Measurements from ENCODE around the gene PSD2. TPM values are rescaled to one million over a fixed set of nuclear protein-coding genes. Genes with fewer than 3 reads are reported as not detected.
A peak's percentile ranks its signal among the peaks of the same experiment; 100 is the strongest.

PSD2 gene
- total and polyA plus RNA-seq, 2 experiments from 2014 or later = 0.08 to 0.10 TPM

DNA sequence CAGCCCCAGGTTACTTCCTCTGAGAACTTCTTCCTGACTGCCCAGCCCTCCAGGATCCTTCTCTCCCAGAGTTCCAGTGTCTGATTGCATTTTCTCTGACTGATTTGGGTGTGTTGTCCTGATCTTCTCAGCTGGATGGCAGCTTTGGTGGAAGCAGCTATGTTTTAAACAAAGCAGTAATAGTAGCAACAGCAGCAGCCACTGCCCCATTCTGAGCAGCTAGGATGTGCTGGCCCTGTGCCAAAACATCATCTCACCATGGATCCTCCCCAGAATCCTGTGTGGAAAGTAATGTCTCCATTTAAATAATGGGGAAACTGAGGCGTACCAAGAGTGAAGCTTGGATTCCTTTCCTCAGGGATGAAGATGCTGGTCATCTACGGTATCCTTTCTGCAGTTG is 46.4 kb upstream of the PSD2 start:
- ATAC-seq (no peak), DNase-seq (ENCODE audit: low spot score) (no peak)
- H3K4me3 ChIP-seq = peak overlapping the region; percentile 80; the same call in 1 of the 2 replicates
- Mint-ChIP-seq H3K27me3 (ENCODE audit: insufficient read depth, low read depth, poor library complexity) (peaks cover 83% of the 10 kb centered on the region), H3K9me3 (no peaks in the 10 kb centered on the region), H3K4me3 (peak overlapping the region; percentile 77), H3K4me1 (peaks cover 42% of the 10 kb centered on the region), H3K36me3 (ENCODE audit: low read depth) (no peaks in the 10 kb centered on the region; the same call in 2 of the 3 replicates), H3K27ac (no peak overlapping the region)
- no peaks in the 10 kb centered on the region for H3K9me2 ChIP-seq (ENCODE audit: insufficient read depth)
- H3F3A ChIP-seq (replicated peaks; ENCODE audit: low read depth) = 0 out of 2 replicates have a peak, but pooled peaks cover 8% of the 10 kb centered on the region
- no peak overlapping the region for H3K27ac ChIP-seq (ENCODE audit: low read depth)
- no peaks in the 10 kb centered on the region for H3K79me2 ChIP-seq (replicated peaks; ENCODE audit: insufficient read depth)
- no peak overlapping the region for H2AFZ ChIP-seq
- no peak for TF ChIP-seq NANOG (IDR thresholded peaks at IDR 0.05; ENCODE audit: borderline replicate concordance)
- TF ChIP-seq EZH2 (IDR thresholded peaks at IDR 0.05; ENCODE audit: low read depth, unreplicated experiment) = peak; percentile 45
- H3K36me3 ChIP-seq (ENCODE audit: insufficient read depth) = no peaks in the 10 kb centered on the region
- peaks cover 29% of the 10 kb centered on the region for H3K4me1 ChIP-seq (ENCODE audit: insufficient read depth)
- H4K20me1 ChIP-seq (replicated peaks; ENCODE audit: insufficient read depth) = no peaks in the 10 kb centered on the region
- peaks cover 84% of the 10 kb centered on the region for H3K27me3 ChIP-seq (ENCODE audit: insufficient read depth)
- peak overlapping the region; percentile 96 for H3K4me2 ChIP-seq

DNA sequence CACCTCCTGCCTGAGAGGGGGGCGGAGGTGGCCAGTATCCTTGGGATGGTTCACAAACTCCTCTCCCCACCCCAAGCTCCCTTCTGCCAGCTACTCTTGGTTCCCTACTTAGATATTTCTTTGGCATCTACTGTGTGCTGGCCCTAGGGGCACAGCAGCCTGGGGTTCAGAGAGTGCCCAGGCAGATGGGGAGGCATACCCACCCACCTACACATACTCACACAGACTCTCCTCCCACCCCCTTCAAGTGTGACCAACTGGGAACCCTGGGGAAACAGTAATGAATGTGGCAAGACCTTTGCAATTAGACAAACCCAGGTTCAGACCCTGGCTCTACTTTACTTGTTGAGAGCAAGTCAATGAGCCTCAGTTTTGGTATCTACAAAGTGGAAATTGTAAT is 44.4 kb upstream of the PSD2 start:
- peaks cover 97% of the 10 kb centered on the region for H3K27me3 ChIP-seq (ENCODE audit: insufficient read depth)
- Mint-ChIP-seq H3K4me1 (peaks cover 32% of the 10 kb centered on the region), H3K27ac (no peak overlapping the region)
- TF ChIP-seq, protein P1, sequence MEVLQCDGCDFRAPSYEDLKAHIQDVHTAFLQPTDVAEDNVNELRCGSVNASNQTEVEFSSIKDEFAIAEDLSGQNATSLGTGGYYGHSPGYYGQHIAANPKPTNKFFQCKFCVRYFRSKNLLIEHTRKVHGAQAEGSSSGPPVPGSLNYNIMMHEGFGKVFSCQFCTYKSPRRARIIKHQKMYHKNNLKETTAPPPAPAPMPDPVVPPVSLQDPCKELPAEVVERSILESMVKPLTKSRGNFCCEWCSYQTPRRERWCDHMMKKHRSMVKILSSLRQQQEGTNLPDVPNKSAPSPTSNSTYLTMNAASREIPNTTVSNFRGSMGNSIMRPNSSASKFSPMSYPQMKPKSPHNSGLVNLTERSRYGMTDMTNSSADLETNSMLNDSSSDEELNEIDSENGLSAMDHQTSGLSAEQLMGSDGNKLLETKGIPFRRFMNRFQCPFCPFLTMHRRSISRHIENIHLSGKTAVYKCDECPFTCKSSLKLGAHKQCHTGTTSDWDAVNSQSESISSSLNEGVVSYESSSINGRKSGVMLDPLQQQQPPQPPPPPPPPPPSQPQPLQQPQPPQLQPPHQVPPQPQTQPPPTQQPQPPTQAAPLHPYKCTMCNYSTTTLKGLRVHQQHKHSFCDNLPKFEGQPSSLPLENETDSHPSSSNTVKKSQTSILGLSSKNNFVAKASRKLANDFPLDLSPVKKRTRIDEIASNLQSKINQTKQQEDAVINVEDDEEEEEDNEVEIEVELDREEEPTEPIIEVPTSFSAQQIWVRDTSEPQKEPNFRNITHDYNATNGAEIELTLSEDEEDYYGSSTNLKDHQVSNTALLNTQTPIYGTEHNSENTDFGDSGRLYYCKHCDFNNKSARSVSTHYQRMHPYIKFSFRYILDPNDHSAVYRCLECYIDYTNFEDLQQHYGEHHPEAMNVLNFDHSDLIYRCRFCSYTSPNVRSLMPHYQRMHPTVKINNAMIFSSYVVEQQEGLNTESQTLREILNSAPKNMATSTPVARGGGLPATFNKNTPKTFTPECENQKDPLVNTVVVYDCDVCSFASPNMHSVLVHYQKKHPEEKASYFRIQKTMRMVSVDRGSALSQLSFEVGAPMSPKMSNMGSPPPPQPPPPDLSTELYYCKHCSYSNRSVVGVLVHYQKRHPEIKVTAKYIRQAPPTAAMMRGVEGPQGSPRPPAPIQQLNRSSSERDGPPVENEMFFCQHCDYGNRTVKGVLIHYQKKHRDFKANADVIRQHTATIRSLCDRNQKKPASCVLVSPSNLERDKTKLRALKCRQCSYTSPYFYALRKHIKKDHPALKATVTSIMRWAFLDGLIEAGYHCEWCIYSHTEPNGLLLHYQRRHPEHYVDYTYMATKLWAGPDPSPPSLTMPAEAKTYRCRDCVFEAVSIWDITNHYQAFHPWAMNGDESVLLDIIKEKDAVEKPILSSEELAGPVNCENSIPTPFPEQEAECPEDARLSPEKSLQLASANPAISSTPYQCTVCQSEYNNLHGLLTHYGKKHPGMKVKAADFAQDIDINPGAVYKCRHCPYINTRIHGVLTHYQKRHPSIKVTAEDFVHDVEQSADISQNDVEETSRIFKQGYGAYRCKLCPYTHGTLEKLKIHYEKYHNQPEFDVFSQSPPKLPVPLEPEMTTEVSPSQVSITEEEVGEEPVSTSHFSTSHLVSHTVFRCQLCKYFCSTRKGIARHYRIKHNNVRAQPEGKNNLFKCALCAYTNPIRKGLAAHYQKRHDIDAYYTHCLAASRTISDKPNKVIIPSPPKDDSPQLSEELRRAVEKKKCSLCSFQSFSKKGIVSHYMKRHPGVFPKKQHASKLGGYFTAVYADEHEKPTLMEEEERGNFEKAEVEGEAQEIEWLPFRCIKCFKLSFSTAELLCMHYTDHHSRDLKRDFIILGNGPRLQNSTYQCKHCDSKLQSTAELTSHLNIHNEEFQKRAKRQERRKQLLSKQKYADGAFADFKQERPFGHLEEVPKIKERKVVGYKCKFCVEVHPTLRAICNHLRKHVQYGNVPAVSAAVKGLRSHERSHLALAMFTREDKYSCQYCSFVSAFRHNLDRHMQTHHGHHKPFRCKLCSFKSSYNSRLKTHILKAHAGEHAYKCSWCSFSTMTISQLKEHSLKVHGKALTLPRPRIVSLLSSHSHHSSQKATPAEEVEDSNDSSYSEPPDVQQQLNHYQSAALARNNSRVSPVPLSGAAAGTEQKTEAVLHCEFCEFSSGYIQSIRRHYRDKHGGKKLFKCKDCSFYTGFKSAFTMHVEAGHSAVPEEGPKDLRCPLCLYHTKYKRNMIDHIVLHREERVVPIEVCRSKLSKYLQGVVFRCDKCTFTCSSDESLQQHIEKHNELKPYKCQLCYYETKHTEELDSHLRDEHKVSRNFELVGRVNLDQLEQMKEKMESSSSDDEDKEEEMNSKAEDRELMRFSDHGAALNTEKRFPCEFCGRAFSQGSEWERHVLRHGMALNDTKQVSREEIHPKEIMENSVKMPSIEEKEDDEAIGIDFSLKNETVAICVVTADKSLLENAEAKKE (CRISPR knock-in tag; IDR thresholded peaks at IDR 0.05) = no peak
- TF ChIP-seq, protein P2, sequence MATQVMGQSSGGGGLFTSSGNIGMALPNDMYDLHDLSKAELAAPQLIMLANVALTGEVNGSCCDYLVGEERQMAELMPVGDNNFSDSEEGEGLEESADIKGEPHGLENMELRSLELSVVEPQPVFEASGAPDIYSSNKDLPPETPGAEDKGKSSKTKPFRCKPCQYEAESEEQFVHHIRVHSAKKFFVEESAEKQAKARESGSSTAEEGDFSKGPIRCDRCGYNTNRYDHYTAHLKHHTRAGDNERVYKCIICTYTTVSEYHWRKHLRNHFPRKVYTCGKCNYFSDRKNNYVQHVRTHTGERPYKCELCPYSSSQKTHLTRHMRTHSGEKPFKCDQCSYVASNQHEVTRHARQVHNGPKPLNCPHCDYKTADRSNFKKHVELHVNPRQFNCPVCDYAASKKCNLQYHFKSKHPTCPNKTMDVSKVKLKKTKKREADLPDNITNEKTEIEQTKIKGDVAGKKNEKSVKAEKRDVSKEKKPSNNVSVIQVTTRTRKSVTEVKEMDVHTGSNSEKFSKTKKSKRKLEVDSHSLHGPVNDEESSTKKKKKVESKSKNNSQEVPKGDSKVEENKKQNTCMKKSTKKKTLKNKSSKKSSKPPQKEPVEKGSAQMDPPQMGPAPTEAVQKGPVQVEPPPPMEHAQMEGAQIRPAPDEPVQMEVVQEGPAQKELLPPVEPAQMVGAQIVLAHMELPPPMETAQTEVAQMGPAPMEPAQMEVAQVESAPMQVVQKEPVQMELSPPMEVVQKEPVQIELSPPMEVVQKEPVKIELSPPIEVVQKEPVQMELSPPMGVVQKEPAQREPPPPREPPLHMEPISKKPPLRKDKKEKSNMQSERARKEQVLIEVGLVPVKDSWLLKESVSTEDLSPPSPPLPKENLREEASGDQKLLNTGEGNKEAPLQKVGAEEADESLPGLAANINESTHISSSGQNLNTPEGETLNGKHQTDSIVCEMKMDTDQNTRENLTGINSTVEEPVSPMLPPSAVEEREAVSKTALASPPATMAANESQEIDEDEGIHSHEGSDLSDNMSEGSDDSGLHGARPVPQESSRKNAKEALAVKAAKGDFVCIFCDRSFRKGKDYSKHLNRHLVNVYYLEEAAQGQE (IDR thresholded peaks at IDR 0.05; ENCODE audit: unreplicated experiment) = no peak
- TF ChIP-seq ZNF114 (CRISPR knock-in tag; IDR thresholded peaks at IDR 0.05) (no peak), ZNF331 (CRISPR knock-in tag; IDR thresholded peaks at IDR 0.05; ENCODE audit: low read depth) (no peak), CREB1 (CRISPR knock-in tag; IDR thresholded peaks at IDR 0.05; ENCODE audit: low read depth) (no peak), EZH2phosphoT487 (IDR thresholded peaks at IDR 0.05; ENCODE audit: unreplicated experiment) (no peak)
- TF ChIP-seq, protein P3, sequence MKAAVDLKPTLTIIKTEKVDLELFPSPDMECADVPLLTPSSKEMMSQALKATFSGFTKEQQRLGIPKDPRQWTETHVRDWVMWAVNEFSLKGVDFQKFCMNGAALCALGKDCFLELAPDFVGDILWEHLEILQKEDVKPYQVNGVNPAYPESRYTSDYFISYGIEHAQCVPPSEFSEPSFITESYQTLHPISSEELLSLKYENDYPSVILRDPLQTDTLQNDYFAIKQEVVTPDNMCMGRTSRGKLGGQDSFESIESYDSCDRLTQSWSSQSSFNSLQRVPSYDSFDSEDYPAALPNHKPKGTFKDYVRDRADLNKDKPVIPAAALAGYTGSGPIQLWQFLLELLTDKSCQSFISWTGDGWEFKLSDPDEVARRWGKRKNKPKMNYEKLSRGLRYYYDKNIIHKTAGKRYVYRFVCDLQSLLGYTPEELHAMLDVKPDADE (IDR thresholded peaks at IDR 0.05) = no peak

More for the DNA sequence above, 44.4 kb upstream of the PSD2 start:
- H3K9me3 Mint-ChIP-seq = no peaks in the 10 kb centered on the region; the same call in 2 of the 3 replicates
- no peak overlapping the region for H3K4me3 Mint-ChIP-seq
- Histone ChIP-seq H3K4me2 (no peak overlapping the region), H3K4me1 (ENCODE audit: insufficient read depth) (peaks cover 25% of the 10 kb centered on the region), H2AFZ (no peak overlapping the region), H3K9me2 (ENCODE audit: insufficient read depth) (no peaks in the 10 kb centered on the region), H3K79me2 (replicated peaks; ENCODE audit: insufficient read depth) (no peaks in the 10 kb centered on the region), H3K36me3 (ENCODE audit: insufficient read depth) (no peaks in the 10 kb centered on the region), H3K27ac (ENCODE audit: low read depth) (no peak overlapping the region), H4K20me1 (replicated peaks; ENCODE audit: insufficient read depth) (no peaks in the 10 kb centered on the region; the same call in 1 of the 2 replicates), H3F3A (replicated peaks; ENCODE audit: low read depth) (peaks cover 14% of the 10 kb centered on the region; the same call in 1 of the 2 replicates), H3K4me3 (no peak overlapping the region)
- peaks cover 90% of the 10 kb centered on the region for H3K27me3 Mint-ChIP-seq (ENCODE audit: insufficient read depth, low read depth, poor library complexity)
- no peaks in the 10 kb centered on the region; the same call in 2 of the 3 replicates for H3K36me3 Mint-ChIP-seq (ENCODE audit: low read depth)
- ATAC-seq = no peak
- DNase-seq (ENCODE audit: low spot score) = no peak
